Measurements from ENCODE around the gene NAIF1.

DNA sequence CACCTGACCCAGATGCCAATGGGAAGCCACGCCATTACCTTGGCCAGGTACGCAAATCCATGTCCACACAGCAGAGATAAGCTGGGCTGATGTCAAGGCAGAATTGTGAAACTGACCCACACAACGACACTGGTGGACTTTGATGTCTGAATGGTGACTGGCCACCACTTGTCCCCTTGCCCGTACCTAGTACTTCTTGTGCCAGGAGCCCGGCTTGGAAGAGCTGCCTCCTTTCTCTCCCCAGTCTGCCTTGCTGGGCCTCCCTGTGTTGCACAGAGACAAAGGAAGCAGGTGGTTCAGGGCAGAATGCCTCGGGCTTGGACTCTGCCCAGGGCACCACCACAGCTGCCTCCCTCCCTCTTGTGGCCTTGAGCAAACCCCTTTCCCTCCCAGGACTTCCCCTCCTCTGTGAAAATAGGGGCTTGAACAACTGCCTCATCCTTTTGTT lies 37.1 kb upstream of the NAIF1 start:
- TF ChIP-seq, protein P1, sequence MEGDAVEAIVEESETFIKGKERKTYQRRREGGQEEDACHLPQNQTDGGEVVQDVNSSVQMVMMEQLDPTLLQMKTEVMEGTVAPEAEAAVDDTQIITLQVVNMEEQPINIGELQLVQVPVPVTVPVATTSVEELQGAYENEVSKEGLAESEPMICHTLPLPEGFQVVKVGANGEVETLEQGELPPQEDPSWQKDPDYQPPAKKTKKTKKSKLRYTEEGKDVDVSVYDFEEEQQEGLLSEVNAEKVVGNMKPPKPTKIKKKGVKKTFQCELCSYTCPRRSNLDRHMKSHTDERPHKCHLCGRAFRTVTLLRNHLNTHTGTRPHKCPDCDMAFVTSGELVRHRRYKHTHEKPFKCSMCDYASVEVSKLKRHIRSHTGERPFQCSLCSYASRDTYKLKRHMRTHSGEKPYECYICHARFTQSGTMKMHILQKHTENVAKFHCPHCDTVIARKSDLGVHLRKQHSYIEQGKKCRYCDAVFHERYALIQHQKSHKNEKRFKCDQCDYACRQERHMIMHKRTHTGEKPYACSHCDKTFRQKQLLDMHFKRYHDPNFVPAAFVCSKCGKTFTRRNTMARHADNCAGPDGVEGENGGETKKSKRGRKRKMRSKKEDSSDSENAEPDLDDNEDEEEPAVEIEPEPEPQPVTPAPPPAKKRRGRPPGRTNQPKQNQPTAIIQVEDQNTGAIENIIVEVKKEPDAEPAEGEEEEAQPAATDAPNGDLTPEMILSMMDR (conservative IDR thresholded peaks at IDR 0.05), result no peak
- TF ChIP-seq EZH2 (IDR thresholded peaks at IDR 0.05; ENCODE audit: low read depth), result no peak
